Lung (tissue), 12 donors: Measurements from ENCODE around the gene ARHGEF2. TPM values are rescaled to one million over a fixed set of nuclear protein-coding genes. Genes with fewer than 3 reads are reported as not detected.
A peak's percentile ranks its signal among the peaks of the same experiment; 100 is the strongest.

Experiments
- ATAC-seq: fragments of 200-7000 bp; cut with Tn5 transposase; one replicate; pipeline ENCODE4 v1.9.1; 2020; ENCODE audit warnings: moderate number of reproducible peaks; ENCODE audit not compliant: insufficient read depth, low FRiP score
- DNase-seq, 3 donors: peaks; one replicate each; pipeline ENCODE4 v3.0.0-alpha.2; 2013 to 2017
- H3K27ac ChIP-seq, 2 donors: one replicate each; pipeline ENCODE4 v1.5.1; 2013; ENCODE audit warnings: mild to moderate bottlenecking in 2 of 2, moderate library complexity in 2 of 2, control low read depth in 1 of 2, inconsistent platforms in 1 of 2, low read depth in 1 of 2, low read length in 1 of 2
- H3K27me3 ChIP-seq, 3 donors: one replicate each; pipeline ENCODE4 v1.5.1; 2013; ENCODE audit warnings: low read length in 2 of 3; ENCODE audit not compliant: control insufficient read depth in 3 of 3, insufficient read depth in 3 of 3
- H3K36me3 ChIP-seq, 4 donors: one replicate each; pipeline ENCODE4 v1.5.1; 2013; ENCODE audit warnings: low read length in 4 of 4, mild to moderate bottlenecking in 1 of 4, moderate library complexity in 1 of 4; ENCODE audit not compliant: control insufficient read depth in 4 of 4, insufficient read depth in 4 of 4
- H3K4me1 ChIP-seq, 5 donors: one replicate each; pipeline ENCODE4 v1.5.1; 2013; ENCODE audit warnings: low read length in 5 of 5, mild to moderate bottlenecking in 2 of 5, moderate library complexity in 1 of 5; ENCODE audit not compliant: control insufficient read depth in 5 of 5, insufficient read depth in 5 of 5
- H3K4me3 ChIP-seq: one replicate; pipeline ENCODE4 v1.5.1; 2013; ENCODE audit warnings: mild to moderate bottlenecking, control low read depth, moderate library complexity
- H3K9ac ChIP-seq, 2 donors: one replicate each; pipeline ENCODE4 v1.5.1; 2013; ENCODE audit warnings: low read length in 2 of 2, control low read depth in 1 of 2; ENCODE audit not compliant: insufficient read depth in 1 of 2
- H3K9me3 ChIP-seq, 4 donors: one replicate each; pipeline ENCODE4 v1.5.1; 2013; ENCODE audit warnings: low read length in 3 of 4, mild to moderate bottlenecking in 1 of 4, moderate library complexity in 1 of 4; ENCODE audit not compliant: control insufficient read depth in 4 of 4, insufficient read depth in 3 of 4
- CTCF ChIP-seq: IDR thresholded peaks from 2 replicates; pipeline ENCODE4 v1.5.1; 2012; ENCODE audit warnings: mild to moderate bottlenecking; ENCODE audit errors: control extremely low read depth, extremely low read depth
- WGBS, 2 donors: extraction: QIAGEN DNeasy Blood & Tissue Kit; methylation state at CpG; one replicate each; pipeline ENCODE4 v1.1.7; 2013; 5-methylcytosine and 5-hydroxymethylcytosine counted together
- polyA plus RNA-seq, 2 donors: library from polyadenylated mRNA; stranded (reverse); fragments of 200-250 nt; gene quantifications; one replicate each; pipeline ENCODE4 v1.2.1, GENCODE V29; 2013
- total RNA-seq, 2 donors: library from RNA; depleted of rRNA in 1 of 2; stranded (reverse); fragments of >200 nt in 1 of 2; gene quantifications; one replicate each; pipeline ENCODE4 v1.2.1, GENCODE V29; 2014 to 2021
- donor health status: control.
- donor health status: control.
- donor health status: Bipolar disorder and iron deficiency.
- donor health status: healthy.
- donor health status: DM: yes; HTN: yes; CAD: no.

The ARHGEF2 gene
- total and polyA plus RNA-seq, 4 donors = 72.0 to 289 (median 120) TPM

GRCh38 chr1:156001662-156002171 is 23.4 kb upstream of the ARHGEF2 start:
- no peaks in the 10 kb centered on the region for H3K27me3 ChIP-seq
- no peak overlapping the region for H3K9ac ChIP-seq
- ATAC-seq = no peak
- H3K4me1 ChIP-seq = peaks cover 0 to 8% (median 0%) of the 10 kb centered on the region in 5 donors
- no peak for DNase-seq
- H3K9me3 ChIP-seq = no peaks in the 10 kb centered on the region
- no peak overlapping the region for H3K4me3 ChIP-seq
- H3K27ac ChIP-seq = peak overlapping the region in 1 of 2 donors; percentile 81
- H3K36me3 ChIP-seq = peaks cover 0 to 2% (median 0%) of the 10 kb centered on the region in 4 donors
- TF ChIP-seq CTCF = no peak
- WGBS, 2 donors = 50 to 51% methylated on average over 4 of the region's 4 CpGs

- no peak for ATAC-seq
These were observed 22.8 kb upstream of the ARHGEF2 start for GRCh38 chr1:156001021-156001661.

GRCh38 chr1:155999964-156000363 is 21.6 kb upstream of the ARHGEF2 start:
- Histone ChIP-seq H3K27me3 (no peaks in the 10 kb centered on the region), H3K4me3 (no peak overlapping the region), H3K9me3 (no peaks in the 10 kb centered on the region), H3K4me1 (peaks cover 0 to 8% (median 0%) of the 10 kb centered on the region in 5 donors), H3K9ac (no peak overlapping the region), H3K36me3 (no peaks in the 10 kb centered on the region), H3K27ac (no peak overlapping the region)
- DNase-seq (no peak), ATAC-seq (no peak)
- WGBS, 2 donors = 76 to 91% methylated on average over 1 of the region's 1 CpG
- no peak for TF ChIP-seq CTCF

More at GRCh38 chr1:156001021-156001661, 22.8 kb upstream of the ARHGEF2 start:
- TF ChIP-seq CTCF = no peak
- no peak for DNase-seq
- Histone ChIP-seq H3K36me3 (no peaks in the 10 kb centered on the region), H3K9me3 (no peaks in the 10 kb centered on the region), H3K4me1 (peaks cover 0 to 8% (median 0%) of the 10 kb centered on the region in 5 donors), H3K4me3 (no peak overlapping the region), H3K27me3 (no peaks in the 10 kb centered on the region), H3K9ac (no peak overlapping the region), H3K27ac (peak overlapping the region in 1 of 2 donors; percentile 81)
- 62 to 84% methylated on average over 10 of the region's 10 CpGs for WGBS, 2 donors
